OCI-M2 (cell line): ENCODE results near the gene CGNL1.

ENCODE experiments used
- DNase-seq: peaks from one replicate; lab custom pipeline; 2025; ENCODE audit not compliant: unreplicated experiment; lab: John Stamatoyannopoulos, UW

Gene CGNL1

DNA sequence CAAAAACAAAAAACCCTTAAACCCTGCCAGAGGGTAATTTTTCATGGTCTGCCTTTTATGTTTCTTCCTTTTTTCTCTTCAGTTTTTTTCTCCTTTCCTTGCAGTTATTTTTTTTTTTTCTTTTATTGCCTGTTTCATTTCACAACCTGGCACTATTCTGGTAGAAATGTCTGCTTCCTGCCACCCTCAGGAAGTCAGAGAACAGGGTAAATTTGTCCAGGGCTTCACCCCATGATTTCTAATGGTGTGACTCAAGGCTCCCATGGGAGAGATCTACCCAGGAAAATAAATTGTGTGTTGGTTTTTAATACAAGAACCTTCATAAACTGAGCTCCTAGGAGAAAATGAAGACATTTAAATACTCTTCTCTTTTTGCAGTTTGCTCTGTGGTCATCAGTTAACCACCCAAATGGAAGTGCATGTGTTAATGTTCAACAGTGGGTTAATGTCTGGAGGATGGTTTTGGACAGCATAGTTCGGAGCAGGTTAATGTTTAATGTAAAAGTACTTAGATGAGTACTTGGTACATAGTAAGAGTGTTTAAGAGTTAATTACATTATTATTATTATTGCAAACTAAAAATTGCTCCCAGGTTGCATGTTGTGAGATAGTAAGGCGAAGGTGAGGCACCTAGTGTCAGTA, 45.9 kb downstream of the CGNL1 start:
- DNase-seq: no peak

DNA sequence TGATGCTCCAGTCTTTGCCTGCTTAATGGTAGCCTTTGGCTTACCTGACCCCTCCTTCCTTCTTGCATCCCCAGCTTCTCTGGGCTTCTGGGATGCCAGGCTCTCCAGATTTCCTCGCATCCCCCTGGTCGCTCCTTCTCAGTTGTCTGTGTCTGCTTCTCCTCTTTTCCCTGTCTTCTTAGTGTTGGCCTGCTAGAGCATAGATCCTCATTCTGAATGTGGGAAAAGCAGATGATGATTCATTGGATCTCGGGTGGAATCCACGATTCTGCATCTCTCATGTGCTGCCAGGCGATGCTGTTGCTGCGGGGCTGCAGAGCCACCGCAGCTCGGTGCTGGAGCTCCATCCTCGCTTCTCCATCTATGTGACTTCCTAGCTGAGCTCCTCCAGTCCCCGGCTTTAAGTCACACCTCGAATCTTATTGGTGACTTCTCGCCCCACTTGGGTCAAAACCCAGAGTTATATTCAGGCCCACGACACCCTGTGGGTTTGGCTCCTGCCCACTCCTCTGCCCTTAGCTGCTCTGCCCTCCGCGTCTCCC, 47.4 kb downstream of the CGNL1 start:
- DNase-seq: no peak

DNA sequence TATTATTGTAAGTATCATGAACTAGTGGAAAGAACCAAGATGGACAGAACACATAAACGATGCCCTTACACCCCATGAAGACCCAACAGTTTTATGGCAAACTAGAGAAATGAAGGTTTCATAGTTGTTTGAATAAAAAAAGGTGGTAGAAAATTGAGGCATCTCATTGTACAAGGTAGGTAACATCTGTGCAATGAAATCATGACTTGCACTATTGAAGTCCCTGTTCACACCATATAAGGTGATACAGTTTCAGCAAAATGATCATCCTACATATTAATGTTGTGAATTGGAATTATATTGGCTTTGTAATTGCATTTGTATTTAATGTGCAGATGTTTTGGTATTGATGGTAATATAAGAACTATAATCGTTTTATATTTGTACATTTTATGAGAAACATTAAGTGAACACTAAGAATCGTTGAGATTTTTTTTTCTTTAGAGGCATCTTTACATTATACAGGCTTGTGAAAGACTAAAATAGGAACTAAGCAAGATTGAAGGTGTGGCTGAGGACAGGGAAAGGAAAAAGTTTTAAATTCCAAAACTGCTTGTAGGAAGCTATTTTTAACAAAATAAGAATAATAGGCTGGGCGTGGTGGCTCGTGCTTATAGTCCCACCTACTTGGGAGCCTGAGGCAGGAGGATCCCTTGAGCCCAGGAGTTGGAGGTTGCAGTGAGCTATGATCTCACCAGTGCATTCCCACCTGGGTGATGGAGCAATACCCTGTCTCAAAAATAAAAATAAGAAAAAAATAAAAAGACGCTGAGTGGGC, 48.5 kb downstream of the CGNL1 start:
- DNase-seq: no peak

DNA sequence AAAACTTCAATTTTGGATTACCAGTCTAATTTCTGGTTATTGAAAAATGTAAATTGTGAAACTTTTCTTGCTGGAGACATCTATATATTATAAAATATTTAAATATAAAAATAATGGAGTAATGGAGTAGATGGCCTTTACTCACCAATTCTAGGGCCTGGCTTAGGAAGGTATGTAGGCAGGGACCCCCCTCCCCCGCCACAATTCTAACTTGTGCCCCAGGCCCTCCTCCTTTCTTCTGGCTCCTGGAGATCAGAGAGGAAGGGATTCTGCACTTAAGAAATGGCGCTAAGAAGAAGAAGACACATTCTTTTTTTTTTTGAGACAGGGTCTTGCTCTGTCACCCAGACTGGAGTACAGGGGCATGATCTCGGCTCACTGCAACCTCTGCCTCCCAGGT, 49.5 kb downstream of the CGNL1 start:
- DNase-seq: no peak

DNA sequence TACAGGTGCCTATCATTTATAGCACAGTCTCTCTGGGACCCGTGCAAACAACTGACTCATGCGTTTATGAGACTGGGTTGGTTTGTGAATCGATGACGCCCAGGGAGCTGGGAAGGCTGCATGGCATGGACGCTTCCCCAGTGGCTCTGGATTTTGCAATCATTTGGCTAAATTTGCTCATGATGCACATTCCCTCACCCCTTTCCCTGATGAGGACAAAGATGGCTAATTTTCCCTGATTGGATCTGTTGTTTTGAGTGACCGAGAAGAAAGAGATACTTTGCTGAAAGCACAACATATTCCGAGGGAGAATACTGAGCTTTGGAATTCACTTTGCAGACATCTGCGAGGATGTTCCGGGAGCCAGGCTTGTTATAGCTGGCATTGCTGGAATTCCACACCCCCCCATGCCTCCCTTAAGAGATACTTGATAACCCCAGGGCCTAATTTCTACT, 51.1 kb downstream of the CGNL1 start:
- no peak for DNase-seq

DNA sequence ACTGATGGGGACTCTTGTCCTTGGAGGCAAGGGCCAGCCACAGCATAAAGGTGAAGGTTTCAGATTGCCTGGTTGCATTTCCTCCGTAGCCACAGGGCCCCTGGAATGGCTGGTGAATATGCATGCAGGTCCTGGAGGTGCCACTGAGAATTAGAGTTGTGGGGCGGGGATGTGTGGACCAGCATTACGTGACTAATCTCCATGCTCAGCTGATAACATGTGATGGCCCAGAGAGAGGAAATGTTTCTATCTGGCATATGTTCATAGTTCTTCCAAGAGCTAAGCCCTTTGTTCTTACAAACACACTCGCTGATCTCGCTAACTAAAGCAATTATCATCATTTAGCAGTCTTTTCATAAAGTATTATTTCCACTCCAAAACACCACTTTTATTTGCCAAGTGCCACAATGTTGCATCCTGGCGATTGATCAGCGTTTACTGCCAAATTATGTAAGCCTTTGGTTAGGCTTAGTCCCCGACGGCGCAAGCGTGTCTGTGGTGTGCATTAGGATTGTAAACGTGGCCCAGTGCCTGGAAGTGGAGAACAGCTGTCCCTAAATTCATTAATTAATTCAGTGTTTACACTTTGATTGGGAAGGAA, 55.9 kb downstream of the CGNL1 start:
- DNase-seq: no peak

DNA sequence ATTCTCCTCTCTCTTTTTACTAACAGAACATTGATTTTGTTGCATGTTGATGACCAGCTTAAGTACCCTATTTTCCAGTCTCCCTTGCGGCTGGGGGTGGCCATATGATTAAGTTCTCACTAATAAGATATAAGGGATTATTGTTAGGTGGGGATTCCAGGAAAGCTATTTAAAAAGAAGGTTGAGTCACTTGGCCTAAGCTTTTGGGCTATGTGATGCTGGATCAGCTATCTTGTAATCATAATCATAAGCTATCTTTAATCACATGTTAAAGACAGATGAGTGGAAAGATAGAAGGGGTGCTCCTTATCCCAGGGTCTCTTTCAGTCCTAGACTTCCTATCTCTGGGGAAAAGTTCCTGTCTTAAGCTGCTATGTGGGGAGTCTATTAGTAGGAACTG, 59.9 kb downstream of the CGNL1 start:
- DNase-seq: no peak

DNA sequence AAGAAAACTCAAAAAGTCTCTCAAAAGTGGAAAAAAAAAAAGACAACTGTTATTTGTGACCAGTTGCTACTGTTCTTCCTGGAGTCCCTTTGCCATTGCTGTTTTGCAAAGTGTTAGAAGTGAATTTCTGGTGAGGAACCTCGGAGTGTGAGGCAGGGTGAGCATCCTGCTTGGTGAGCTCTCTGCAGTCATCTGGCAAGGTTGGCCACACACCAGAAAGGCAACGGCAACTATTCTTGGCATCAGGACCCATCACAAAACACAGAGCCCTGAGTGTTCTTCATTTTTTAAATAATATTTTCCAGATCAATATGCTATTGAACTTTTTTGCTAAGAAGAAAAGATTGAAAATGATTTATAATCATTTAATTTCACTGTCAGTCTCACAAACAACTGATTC, 60.7 kb downstream of the CGNL1 start:
- DNase-seq: no peak

DNA sequence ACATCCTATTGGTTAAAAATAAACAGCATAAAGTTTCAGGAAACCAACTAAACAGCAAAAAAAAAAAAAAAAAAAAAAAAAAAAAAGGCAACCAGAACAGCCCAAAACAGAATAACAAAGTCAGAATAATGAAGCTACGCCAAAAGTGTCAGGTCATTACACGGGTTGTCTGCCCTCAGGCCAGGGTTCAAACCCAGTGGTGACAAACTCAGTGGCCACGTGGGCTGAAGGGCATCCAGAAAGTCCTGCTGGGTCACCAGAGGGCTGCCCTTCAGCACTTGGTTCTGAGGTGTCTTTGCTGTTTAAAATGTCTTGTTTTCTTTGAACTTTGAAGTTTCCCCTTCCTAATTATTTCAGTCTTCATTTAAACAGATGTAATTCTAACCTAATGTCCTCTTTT, 61.3 kb downstream of the CGNL1 start:
- DNase-seq: no peak

DNA sequence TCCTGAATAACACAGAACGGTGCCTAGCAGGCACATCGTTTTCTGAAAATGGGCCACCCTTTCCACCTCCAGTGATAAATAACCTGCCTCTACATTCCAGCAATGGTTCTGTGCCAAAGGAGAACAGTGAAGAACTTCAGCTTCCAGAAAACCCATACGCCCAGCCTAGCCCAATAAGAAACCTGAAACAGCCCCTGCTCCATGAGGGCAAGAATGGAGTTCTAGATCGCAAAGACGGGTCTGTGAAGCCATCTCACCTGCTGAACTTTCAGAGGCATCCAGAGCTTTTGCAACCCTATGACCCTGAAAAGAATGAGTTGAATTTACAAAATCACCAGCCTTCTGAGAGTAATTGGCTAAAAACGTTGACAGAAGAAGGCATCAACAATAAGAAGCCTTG, 61.9 kb downstream of the CGNL1 start:
- DNase-seq: no peak

DNA sequence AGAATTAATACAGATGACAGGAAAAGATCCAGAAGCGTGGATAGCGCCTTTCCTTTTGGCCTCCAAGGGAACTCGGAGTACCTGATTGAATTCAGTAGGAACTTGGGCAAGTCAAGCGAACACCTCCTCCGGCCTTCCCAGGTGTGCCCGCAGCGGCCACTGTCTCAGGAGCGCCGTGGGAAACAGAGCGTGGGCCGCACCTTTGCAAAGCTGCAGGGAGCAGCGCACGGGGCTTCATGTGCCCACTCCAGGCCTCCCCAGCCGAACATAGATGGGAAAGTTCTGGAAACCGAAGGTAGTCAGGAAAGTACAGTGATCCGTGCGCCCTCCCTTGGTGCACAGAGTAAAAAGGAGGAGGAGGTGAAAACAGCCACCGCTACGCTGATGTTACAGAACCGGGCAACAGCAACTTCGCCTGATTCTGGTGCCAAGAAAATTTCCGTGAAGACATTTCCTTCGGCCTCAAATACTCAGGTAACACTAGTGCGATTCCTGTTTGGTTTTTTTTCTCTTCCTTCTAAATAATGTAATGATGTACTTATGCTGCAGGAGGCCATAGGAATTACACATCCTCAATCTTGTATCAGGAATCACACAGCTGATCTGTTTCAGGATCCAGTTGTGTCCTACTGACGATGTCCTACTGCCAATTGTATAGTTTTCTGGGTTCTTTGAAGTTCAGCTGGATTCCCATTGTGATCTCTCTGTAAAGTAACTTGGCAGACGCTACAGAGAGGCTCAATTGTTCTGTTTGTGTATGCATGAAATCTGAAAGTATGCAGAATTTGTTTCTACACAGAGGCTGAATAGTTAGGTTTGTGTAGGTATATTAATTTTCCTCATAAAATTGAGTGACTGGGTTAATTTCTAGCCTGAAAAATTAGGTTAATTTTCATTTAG, 63.1 kb downstream of the CGNL1 start:
- DNase-seq: no peak

DNA sequence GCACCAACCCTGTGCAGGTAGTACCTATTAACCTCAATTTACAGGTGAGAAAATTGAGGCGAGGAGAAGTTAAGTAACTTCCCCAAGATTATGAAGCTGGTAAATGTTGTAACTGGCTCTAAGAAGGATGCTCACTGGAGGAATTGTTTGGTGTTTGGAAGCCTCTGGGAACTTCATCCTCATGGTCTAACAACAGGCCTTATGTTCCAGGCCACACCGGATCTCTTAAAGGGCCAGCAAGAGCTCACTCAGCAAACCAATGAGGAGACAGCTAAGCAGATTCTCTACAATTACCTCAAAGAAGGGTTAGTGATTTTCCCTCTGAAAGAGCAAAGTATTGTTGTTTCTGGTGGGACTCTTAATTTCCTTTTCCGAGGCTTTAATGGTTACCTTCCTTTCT, 63.9 kb downstream of the CGNL1 start:
- DNase-seq: no peak

DNA sequence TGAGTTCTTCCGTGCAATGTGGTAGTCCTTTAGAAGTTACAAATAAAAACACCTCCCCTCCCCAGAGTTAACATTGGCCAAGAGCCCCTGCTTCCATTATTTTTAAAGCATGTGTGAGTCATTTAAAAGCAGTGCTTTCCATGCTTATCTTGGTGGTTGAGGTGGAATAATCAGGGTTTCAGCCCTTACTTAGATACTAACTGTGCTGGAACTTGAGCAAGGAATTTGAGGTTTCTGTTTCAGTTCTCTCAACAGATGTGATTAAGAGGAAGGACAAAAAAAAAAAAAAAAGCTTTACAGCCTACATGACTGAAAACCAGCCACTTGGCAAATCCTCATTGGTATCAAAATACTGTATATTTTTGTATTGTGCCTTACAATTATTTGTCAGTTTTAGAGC, 64.5 kb downstream of the CGNL1 start:
- no peak for DNase-seq

DNA sequence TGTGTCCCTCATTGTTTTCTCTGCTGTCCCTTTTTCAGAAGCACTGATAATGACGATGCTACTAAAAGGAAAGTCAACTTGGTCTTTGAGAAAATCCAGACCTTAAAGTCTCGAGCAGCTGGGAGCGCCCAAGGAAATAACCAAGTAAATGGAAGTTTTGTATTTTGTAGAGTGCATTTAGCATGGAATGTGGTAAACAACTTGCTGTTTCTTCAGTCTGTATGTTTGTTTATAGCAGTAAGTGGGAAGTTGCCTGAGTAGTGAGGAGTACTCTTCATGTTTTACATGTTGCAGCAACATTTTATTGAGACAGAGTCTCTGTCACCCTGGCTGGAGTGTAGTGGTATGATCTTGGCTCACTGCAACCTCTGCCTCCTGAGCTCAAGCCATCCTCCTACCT, 66.0 kb downstream of the CGNL1 start:
- no peak for DNase-seq

DNA sequence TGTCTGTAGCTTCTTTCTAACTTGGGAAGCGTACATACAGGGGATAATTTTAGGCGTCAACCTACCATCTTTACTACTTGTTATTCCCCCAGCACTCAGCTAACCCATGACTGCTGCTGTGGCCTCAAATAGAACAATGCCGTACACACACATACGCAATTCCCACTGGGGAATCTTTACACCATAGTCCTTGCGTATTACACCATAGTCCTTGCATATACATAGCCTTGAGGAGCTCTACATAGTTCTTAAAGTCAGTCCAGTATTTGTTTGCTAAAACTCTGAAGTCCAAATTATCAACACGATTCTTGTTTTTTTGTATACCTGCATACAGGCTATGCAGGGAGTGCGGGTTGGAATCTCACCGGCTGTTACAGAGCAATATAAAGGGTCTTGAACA, 67.2 kb downstream of the CGNL1 start:
- DNase-seq: no peak

DNA sequence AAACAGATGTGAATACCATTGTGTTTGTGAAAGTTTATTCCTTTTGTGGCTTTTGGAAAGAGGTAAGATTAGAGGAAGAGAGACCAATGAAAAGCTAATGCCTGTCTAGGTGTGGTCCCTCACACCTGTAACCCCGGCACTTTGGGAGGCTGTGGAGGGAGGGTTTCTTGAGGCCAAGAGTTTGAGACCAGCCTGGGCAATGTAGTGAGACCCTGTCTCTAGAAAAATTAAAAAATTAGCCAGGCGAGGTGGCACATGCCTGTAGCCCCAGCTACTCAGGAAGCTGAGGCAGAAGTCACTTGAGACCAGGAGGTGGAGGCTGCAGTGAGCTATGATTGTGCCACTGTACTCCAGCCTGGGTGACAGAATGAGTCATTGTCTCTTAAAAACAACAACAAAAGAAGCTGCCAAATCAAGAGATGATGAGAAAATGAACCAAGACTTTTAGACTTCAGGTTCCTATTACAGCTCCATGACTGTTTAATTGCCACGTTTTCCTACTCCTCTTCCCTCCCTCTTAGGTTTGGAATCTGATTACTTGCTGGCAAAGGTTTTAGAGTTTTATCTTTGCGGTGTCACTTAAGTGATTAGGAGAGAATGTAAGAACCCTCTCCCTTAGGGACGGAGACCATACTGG, 68.7 kb downstream of the CGNL1 start:
- DNase-seq: no peak

DNA sequence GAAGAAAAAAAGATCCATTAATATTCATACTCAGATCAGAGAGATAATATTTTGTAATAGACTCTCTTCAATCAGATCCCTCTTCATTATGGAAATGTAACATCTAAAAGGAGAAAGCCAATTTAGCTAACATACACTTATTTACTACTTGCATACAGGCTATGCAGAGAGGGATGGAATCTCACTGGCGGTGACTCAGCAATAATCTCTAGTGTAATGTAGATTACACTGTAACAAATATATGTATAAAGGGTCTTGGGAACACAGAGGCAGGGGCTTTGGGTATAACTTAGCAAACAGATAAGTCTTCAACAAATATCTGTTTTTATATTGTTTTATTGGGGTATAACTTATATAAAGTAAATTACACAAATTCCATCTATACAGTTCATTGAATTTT, 69.6 kb downstream of the CGNL1 start:
- no peak for DNase-seq

DNA sequence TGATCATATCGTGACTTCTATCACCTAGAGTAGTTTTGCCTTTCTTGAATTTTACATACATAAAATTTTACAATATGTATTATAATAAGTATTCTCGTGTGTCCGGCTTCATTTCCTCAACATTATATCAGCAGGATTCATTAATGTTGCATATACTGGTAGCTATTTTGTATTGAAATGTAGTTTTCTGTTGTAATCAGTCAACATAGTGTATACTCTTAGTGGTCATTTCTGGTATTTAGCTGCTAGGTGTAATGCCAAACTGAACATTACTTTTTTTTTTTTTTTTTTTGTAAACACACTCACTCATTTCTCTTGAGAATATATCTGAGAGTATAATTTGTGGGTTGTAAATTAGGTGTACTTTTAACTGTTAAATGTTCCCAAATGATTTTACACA, 70.1 kb downstream of the CGNL1 start:
- no peak for DNase-seq

DNA sequence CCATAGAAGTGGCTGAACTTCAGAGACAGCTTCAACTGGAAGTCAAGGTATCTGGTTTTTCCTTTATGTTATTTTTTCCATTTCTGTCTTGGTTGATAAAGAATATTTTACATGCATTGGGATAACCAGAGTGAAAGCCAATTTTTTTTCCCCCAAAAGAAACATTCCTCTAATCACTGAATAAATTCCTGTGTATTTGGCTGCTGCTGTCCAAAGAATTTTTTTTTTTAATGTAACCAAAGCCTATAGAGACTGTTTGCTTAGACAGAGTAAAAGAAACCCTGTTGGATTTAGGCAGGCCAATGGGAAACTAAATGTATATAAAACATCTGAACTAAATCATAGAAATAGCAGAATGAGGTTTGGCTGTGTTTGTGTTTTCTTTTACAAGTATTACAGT, 75.2 kb downstream of the CGNL1 start:
- DNase-seq: no peak

DNA sequence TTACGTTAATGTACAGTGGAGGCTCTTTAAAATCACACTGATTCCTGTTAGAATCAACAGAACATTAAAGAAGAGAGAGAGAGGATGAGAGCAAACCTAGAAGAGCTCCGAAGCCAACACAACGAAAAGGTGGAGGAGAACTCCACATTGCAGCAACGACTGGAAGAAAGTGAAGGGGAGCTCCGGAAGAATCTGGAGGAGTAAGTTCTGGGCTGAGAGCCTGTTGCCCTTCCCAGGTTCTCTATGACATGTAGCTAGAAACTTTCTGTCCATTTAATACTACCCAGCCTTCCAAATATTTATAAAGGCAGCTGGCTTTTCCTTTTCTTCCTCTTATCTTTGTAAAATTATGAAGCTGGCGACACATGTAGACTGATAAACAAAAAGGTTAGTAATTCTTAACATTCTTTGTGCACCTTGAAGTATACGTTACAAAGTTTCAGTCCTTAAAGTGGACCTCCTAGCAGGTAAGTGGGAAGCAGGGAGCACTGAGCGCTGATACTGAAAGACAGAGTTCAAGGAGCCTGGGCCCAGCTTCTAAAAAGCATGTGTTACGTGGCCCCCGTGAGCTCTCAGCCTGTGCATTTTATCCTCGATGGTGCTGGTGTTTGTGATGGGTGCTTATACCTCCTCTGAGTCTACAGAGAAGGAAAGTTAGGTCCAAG, 75.9 kb downstream of the CGNL1 start:
- DNase-seq: no peak
